Retinal pigment epithelial cell (primary cell): ENCODE results near the gene RITA1.

ENCODE experiments used
- DNase-seq: peaks from one replicate; pipeline ENCODE4 v3.0.0-alpha.2; 2010; ENCODE audit warnings: low read depth
- H3K4me3 ChIP-seq: 2 replicates; pipeline ENCODE4 v1.5.1; 2011; ENCODE audit warnings: mild to moderate bottlenecking, low read length, control low read depth, moderate library complexity
- TF ChIP-seq, protein P1 (sequence below): conservative IDR thresholded peaks from 2 replicates; pipeline ENCODE4 v1.5.1; 2011; ENCODE audit warnings: low read depth, low read length, control low read depth, inconsistent platforms

Gene RITA1

GRCh38 chr12:113171543-113171942, 14.0 kb upstream of the RITA1 start:
- DNase-seq: no peak
- H3K4me3 ChIP-seq: no peak overlapping the region
- TF ChIP-seq, protein P1, sequence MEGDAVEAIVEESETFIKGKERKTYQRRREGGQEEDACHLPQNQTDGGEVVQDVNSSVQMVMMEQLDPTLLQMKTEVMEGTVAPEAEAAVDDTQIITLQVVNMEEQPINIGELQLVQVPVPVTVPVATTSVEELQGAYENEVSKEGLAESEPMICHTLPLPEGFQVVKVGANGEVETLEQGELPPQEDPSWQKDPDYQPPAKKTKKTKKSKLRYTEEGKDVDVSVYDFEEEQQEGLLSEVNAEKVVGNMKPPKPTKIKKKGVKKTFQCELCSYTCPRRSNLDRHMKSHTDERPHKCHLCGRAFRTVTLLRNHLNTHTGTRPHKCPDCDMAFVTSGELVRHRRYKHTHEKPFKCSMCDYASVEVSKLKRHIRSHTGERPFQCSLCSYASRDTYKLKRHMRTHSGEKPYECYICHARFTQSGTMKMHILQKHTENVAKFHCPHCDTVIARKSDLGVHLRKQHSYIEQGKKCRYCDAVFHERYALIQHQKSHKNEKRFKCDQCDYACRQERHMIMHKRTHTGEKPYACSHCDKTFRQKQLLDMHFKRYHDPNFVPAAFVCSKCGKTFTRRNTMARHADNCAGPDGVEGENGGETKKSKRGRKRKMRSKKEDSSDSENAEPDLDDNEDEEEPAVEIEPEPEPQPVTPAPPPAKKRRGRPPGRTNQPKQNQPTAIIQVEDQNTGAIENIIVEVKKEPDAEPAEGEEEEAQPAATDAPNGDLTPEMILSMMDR: no peak

DNA sequence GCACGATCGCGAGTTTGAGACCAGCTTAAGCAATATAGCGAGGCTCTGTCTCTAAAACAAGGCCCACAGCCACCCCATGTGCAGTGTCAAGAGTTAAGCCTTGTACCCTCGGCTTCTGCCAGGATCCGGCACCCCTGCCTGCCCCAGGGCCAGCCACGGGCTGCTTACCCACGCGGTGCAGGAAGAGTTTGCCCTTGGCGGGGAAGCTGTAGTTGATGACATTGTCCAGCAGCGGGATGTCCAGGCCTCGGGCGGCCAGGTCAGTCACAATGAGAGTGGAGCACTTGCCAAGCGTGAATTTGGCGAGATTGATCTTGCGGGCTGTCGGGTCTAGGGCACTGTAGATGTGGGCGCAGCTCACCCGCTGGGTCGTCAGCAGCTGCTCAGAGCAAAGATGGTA, 13.3 kb upstream of the RITA1 start:
- H3K4me3 ChIP-seq: no peak overlapping the region
- no peak for DNase-seq
- TF ChIP-seq, protein P1: no peak

- TF ChIP-seq, protein P1: no peak
- no peak overlapping the region for H3K4me3 ChIP-seq
- no peak for DNase-seq
Observed at GRCh38 chr12:113173081-113173698, 12.3 kb upstream of the RITA1 start.

GRCh38 chr12:113174461-113175384, 10.8 kb upstream of the RITA1 start:
- TF ChIP-seq, protein P1: peak; percentile 99
- no peak for DNase-seq
- no peak overlapping the region for H3K4me3 ChIP-seq

GRCh38 chr12:113179023-113179422, 6.5 kb upstream of the RITA1 start:
- TF ChIP-seq, protein P1: no peak
- no peak for DNase-seq
- no peak overlapping the region for H3K4me3 ChIP-seq

GRCh38 chr12:113180333-113180732, 5.2 kb upstream of the RITA1 start:
- TF ChIP-seq, protein P1: no peak
- H3K4me3 ChIP-seq: no peak overlapping the region
- no peak for DNase-seq
